AG08396 (cell line): ENCODE data around the gene OSBP2.
A peak's percentile ranks its signal among the peaks of the same experiment; 100 is the strongest.

ENCODE experiments used
- DNase-seq: peaks from one replicate; pipeline ENCODE4 v3.0.0; 2012; ENCODE audit warnings: low spot score, mixed read lengths

Gene OSBP2

GRCh38 chr22:30847583-30847982, 152.9 kb downstream of the OSBP2 start:
- DNase-seq = no peak

- DNase-seq = no peak
These were observed 160.6 kb downstream of the OSBP2 start for GRCh38 chr22:30855266-30855665.

- peak; percentile 5 for DNase-seq
These were observed 161.2 kb downstream of the OSBP2 start for GRCh38 chr22:30855677-30856518.

- DNase-seq = no peak
These were observed 162.2 kb downstream of the OSBP2 start for GRCh38 chr22:30856741-30857502.

- no peak for DNase-seq
These were observed 163.1 kb downstream of the OSBP2 start for GRCh38 chr22:30857791-30858190.

GRCh38 chr22:30858976-30859713, 164.5 kb downstream of the OSBP2 start:
- DNase-seq = no peak

- peak; percentile 3 for DNase-seq
These were observed 165.0 kb downstream of the OSBP2 start for GRCh38 chr22:30859714-30860095.

- DNase-seq = peak; percentile 3
These were observed 165.8 kb downstream of the OSBP2 start for GRCh38 chr22:30860176-30861105.

GRCh38 chr22:30861131-30861530, 166.5 kb downstream of the OSBP2 start:
- DNase-seq = peak; percentile 1

GRCh38 chr22:30861688-30862552, 167.2 kb downstream of the OSBP2 start:
- DNase-seq = peak; percentile 1

GRCh38 chr22:30863081-30863833, 168.6 kb downstream of the OSBP2 start:
- peak; percentile 47 for DNase-seq

GRCh38 chr22:30864441-30865420, 170.1 kb downstream of the OSBP2 start:
- DNase-seq = peak; percentile 4

GRCh38 chr22:30865656-30866055, 171.0 kb downstream of the OSBP2 start:
- peak; percentile 5 for DNase-seq

GRCh38 chr22:30866216-30866615, 171.5 kb downstream of the OSBP2 start:
- peak; percentile 1 for DNase-seq

- DNase-seq = no peak
These were observed 172.2 kb downstream of the OSBP2 start for GRCh38 chr22:30866811-30867271.

- DNase-seq = no peak
These were observed 173.3 kb downstream of the OSBP2 start for GRCh38 chr22:30867746-30868662.
